Stimulated activated CD8-positive, alpha-beta memory T cell treated with anti-CD3 and anti-CD28 coated beads, Interleukin-7, amount 100 ng/mL, for 48 hours (primary cell): Measurements from ENCODE around the gene SLC52A1.
A peak's percentile ranks its signal among the peaks of the same experiment; 100 is the strongest.
"Not testable (repeated sequence)": the region's sequence is repeated elsewhere in the genome, so short reads cannot be mapped to it uniquely, and the experiment has no call there.

Experiments
- DNase-seq, 2 donors: peaks; one replicate each; pipeline ENCODE4 v3.0.0-alpha.2; 2020; ENCODE audit warnings: low read depth in 1 of 2; ENCODE audit errors: extremely low read depth in 1 of 2

SLC52A1 gene

GRCh38 chr17:5031365-5032082 is 3.7 kb downstream of the SLC52A1 start:
- peak; percentile 71 to 82 for DNase-seq

- not testable (repeated sequence) for DNase-seq
These were observed 5.1 kb downstream of the SLC52A1 start for GRCh38 chr17:5030168-5030567.

GRCh38 chr17:5027916-5028315 is 7.3 kb downstream of the SLC52A1 start:
- no peak for DNase-seq

GRCh38 chr17:5027299-5027698 is 7.9 kb downstream of the SLC52A1 start:
- no peak for DNase-seq

- DNase-seq, result no peak
These were observed 10.6 kb downstream of the SLC52A1 start for GRCh38 chr17:5024604-5025003.

GRCh38 chr17:5023588-5024147 is 11.6 kb downstream of the SLC52A1 start:
- no peak for DNase-seq

- no peak for DNase-seq
These were observed 13.0 kb downstream of the SLC52A1 start for GRCh38 chr17:5022171-5022711.

- no peak for DNase-seq
These were observed 14.7 kb downstream of the SLC52A1 start for GRCh38 chr17:5020502-5021023.

GRCh38 chr17:5019475-5019956 is 15.7 kb downstream of the SLC52A1 start:
- peak in 1 of 2 donors; percentile 46 for DNase-seq

GRCh38 chr17:5014357-5014756 is 20.9 kb downstream of the SLC52A1 start:
- no peak for DNase-seq

GRCh38 chr17:5011928-5012327 is 23.3 kb downstream of the SLC52A1 start:
- peak in 1 of 2 donors; percentile 40 for DNase-seq

- no peak for DNase-seq
These were observed 31.9 kb downstream of the SLC52A1 start for GRCh38 chr17:5003214-5003867.

- DNase-seq, result no peak
These were observed 33.0 kb downstream of the SLC52A1 start for GRCh38 chr17:5002121-5002788.

- no peak for DNase-seq
These were observed 35.0 kb downstream of the SLC52A1 start for GRCh38 chr17:5000237-5000639.

- DNase-seq, result no peak
These were observed 35.7 kb downstream of the SLC52A1 start for GRCh38 chr17:4999430-5000093.

- DNase-seq, result no peak
These were observed 36.3 kb downstream of the SLC52A1 start for GRCh38 chr17:4998732-4999429.

GRCh38 chr17:4998027-4998731 is 37.0 kb downstream of the SLC52A1 start:
- DNase-seq, result no peak

- DNase-seq, result peak; percentile 73 to 74
These were observed 37.8 kb downstream of the SLC52A1 start, which contains the start of the genes INCA1 and KIF1C for GRCh38 chr17:4997302-4998026. Gene INCA1, minus strand, starts transcription at chr17:4997522. Its CDS starts 3,085 bp downstream, at chr17:4994437. Gene KIF1C, plus strand, starts transcription at chr17:4997950. Its CDS starts 2,297 bp downstream, at chr17:5000247.
